Measurements from ENCODE around the gene SMOC1.

SMOC1 gene

GRCh38 chr14:69943084-69943780, 64.0 kb downstream of the SMOC1 start:
- DNase-seq, result peak in 1 of 2 experiments; percentile 65

GRCh38 chr14:69945347-69945746, 66.1 kb downstream of the SMOC1 start:
- DNase-seq, result no peak

- peak in 1 of 2 experiments; percentile 25 for DNase-seq
Observed at GRCh38 chr14:69945912-69946311, 66.7 kb downstream of the SMOC1 start.

- DNase-seq, result no peak
Observed at GRCh38 chr14:69948351-69948750, 69.1 kb downstream of the SMOC1 start.

- no peak for DNase-seq
Observed at GRCh38 chr14:69951263-69951662, 72.0 kb downstream of the SMOC1 start.

GRCh38 chr14:69951935-69952334, 72.7 kb downstream of the SMOC1 start:
- DNase-seq, result no peak

GRCh38 chr14:69953266-69953915, 74.2 kb downstream of the SMOC1 start:
- no peak for DNase-seq

GRCh38 chr14:69955855-69956845, 76.9 kb downstream of the SMOC1 start:
- DNase-seq, result no peak

- DNase-seq, result peak in 1 of 2 experiments; percentile 32
Observed at GRCh38 chr14:69956970-69957369, 77.8 kb downstream of the SMOC1 start.

- DNase-seq, result no peak
Observed at GRCh38 chr14:69957986-69958385, 78.8 kb downstream of the SMOC1 start.

GRCh38 chr14:69959136-69959535, 79.9 kb downstream of the SMOC1 start:
- no peak for DNase-seq

GRCh38 chr14:69960296-69960695, 81.1 kb downstream of the SMOC1 start:
- DNase-seq, result no peak

GRCh38 chr14:69963966-69964365, 84.8 kb downstream of the SMOC1 start:
- no peak for DNase-seq

GRCh38 chr14:69964841-69965240, 85.6 kb downstream of the SMOC1 start:
- no peak for DNase-seq

- DNase-seq, result no peak
Observed at GRCh38 chr14:69968132-69968531, 88.9 kb downstream of the SMOC1 start.

- no peak for DNase-seq
Observed at GRCh38 chr14:69968681-69969080, 89.5 kb downstream of the SMOC1 start.

- no peak for DNase-seq
Observed at GRCh38 chr14:69972755-69973154, 93.5 kb downstream of the SMOC1 start.

- DNase-seq, result no peak
Observed at GRCh38 chr14:69973846-69974245, 94.6 kb downstream of the SMOC1 start.

- DNase-seq, result no peak
Observed at GRCh38 chr14:69979882-69980281, 100.7 kb downstream of the SMOC1 start.

GRCh38 chr14:69980457-69981425, 101.5 kb downstream of the SMOC1 start:
- peak in 1 of 2 experiments; percentile 8 for DNase-seq

GRCh38 chr14:69982220-69982839, 103.1 kb downstream of the SMOC1 start:
- DNase-seq, result no peak

- no peak for DNase-seq
Observed at GRCh38 chr14:69982886-69983285, 103.7 kb downstream of the SMOC1 start.

All from NCI-H524 (cell line).